Mammary epithelial cell (primary cell): ENCODE results near the gene UBAP2L.

Experiments used
- EZH2 ChIP-seq: IDR thresholded peaks from 2 replicates; pipeline ENCODE4 v1.6.1; 2012; ENCODE audit warnings: low read length, inconsistent platforms, borderline replicate concordance
- TF ChIP-seq, protein P1 (sequence below), 2 donors: IDR thresholded peaks in 1 of 2; conservative IDR thresholded peaks in 1 of 2; 2 replicates each; pipeline ENCODE4 v1.5.1; 2011 to 2012; ENCODE audit warnings: inconsistent platforms in 2 of 2, low read length in 2 of 2, mild to moderate bottlenecking in 2 of 2, control low read depth in 1 of 2, low read depth in 1 of 2; ENCODE audit not compliant: insufficient read depth in 1 of 2; ENCODE audit errors: extremely low read depth in 1 of 2

DNA sequence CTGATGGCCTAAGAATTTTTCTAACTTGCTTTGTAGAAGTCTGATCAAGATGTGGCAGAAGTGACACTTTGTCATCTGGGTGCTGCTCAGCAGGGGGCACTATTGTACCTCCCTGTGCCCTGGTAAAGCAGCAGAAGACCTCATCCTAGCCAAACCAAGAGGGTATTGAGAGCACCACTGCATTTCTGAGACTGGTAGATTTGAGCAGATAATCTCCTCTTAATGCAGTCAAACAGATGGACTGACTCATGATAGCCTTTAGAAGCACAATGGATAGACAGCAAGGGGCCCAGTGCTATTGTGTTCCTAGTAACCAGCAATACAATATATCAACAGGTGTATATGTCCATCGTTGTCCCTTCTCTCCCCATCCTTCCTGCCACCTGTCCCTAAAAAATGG lies 34.6 kb upstream of the UBAP2L start:
- TF ChIP-seq, protein P1, sequence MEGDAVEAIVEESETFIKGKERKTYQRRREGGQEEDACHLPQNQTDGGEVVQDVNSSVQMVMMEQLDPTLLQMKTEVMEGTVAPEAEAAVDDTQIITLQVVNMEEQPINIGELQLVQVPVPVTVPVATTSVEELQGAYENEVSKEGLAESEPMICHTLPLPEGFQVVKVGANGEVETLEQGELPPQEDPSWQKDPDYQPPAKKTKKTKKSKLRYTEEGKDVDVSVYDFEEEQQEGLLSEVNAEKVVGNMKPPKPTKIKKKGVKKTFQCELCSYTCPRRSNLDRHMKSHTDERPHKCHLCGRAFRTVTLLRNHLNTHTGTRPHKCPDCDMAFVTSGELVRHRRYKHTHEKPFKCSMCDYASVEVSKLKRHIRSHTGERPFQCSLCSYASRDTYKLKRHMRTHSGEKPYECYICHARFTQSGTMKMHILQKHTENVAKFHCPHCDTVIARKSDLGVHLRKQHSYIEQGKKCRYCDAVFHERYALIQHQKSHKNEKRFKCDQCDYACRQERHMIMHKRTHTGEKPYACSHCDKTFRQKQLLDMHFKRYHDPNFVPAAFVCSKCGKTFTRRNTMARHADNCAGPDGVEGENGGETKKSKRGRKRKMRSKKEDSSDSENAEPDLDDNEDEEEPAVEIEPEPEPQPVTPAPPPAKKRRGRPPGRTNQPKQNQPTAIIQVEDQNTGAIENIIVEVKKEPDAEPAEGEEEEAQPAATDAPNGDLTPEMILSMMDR (conservative IDR thresholded peaks at IDR 0.05 in 1 of 2, IDR thresholded peaks at IDR 0.05 in 1 of 2; ENCODE audit: extremely low read depth in 1 of 2, insufficient read depth in 1 of 2, low read depth in 1 of 2, low read length in 2 of 2), result peak; percentile 69 to 84
- no peak for TF ChIP-seq EZH2
